Sigmoid colon (tissue), 7 donors: ENCODE results near the gene HPGD. TPM values are rescaled to one million over a fixed set of nuclear protein-coding genes. Genes with fewer than 3 reads are reported as not detected.

Experiments
- DNase-seq: peaks from one replicate; pipeline ENCODE4 v3.0.0-alpha.2; 2019
- H3K27ac ChIP-seq, 4 donors: fragments of 200-600 bp; sonication (generic); one replicate each; pipeline ENCODE4 v1.5.1; 2016 to 2019; ENCODE audit warnings: mild to moderate bottlenecking in 1 of 4
- H3K27me3 ChIP-seq, 3 donors: fragments of 200-600 bp; sonication (generic); one replicate each; pipeline ENCODE4 v1.5.1; 2019; ENCODE audit warnings: mild to moderate bottlenecking in 1 of 3
- H3K36me3 ChIP-seq, 4 donors: fragments of 200-600 bp; sonication (generic); one replicate each; pipeline ENCODE4 v1.5.1; 2016 to 2019
- H3K4me1 ChIP-seq, 4 donors: fragments of 200-600 bp; sonication (generic); one replicate each; pipeline ENCODE4 v1.5.1; 2017 to 2019
- H3K4me3 ChIP-seq, 4 donors: fragments of 200-600 bp; sonication (generic); one replicate each; pipeline ENCODE4 v1.5.1; 2017 to 2019; ENCODE audit warnings: mild to moderate bottlenecking in 2 of 4, moderate library complexity in 1 of 4
- H3K9me3 ChIP-seq, 4 donors: fragments of 200-600 bp in 3 of 4; sonication (generic) in 3 of 4; one replicate each; pipeline versions ENCODE4 v1.5.1 to v1.6.1; 2013 to 2019
- CTCF ChIP-seq, 4 experiments: fragments of 450-650 bp in 3 of 4; fragments of 200-600 bp in 1 of 4; IDR thresholded peaks; one replicate each; pipeline ENCODE4 v1.5.1; 2016 to 2019; ENCODE audit warnings: antibody characterized with exemption in 4 of 4, mild to moderate bottlenecking in 3 of 4, moderate library complexity in 2 of 4
- EP300 ChIP-seq, 4 donors: sonication (generic); formaldehyde crosslinking; IDR thresholded peaks; one replicate each; pipeline ENCODE4 v1.6.1; 2017; ENCODE audit warnings: antibody characterized with exemption in 4 of 4
- POLR2A ChIP-seq, 2 donors: fragments of 450-650 bp; IDR thresholded peaks; one replicate each; pipeline ENCODE4 v1.6.1; 2016; ENCODE audit warnings: antibody characterized with exemption in 2 of 2, mild to moderate bottlenecking in 2 of 2, moderate library complexity in 2 of 2
- POLR2AphosphoS5 ChIP-seq, 4 donors: sonication (generic); formaldehyde crosslinking; IDR thresholded peaks; one replicate each; pipeline ENCODE4 v1.6.1; 2017; ENCODE audit warnings: antibody characterized with exemption in 4 of 4
- WGBS, 2 donors: extraction: QIAGEN DNeasy Blood & Tissue Kit; methylation state at CpG; one replicate each; pipeline ENCODE4 v1.1.7; 2013; 5-methylcytosine and 5-hydroxymethylcytosine counted together
- intact Hi-C: fragments of 100-400 bp; cut with DNase I; formaldehyde crosslinking; loops from one replicate; pipeline ENCODE4 v1.15.1; 2023
- polyA plus RNA-seq, 3 donors: library from polyadenylated mRNA; stranded (reverse); fragments of 200-250 nt; gene quantifications; one replicate each; pipeline ENCODE4 v1.2.3, GENCODE V29; 2013
- total RNA-seq, 4 donors: library from RNA; depleted of rRNA; stranded (reverse); fragments of >200 nt; gene quantifications; one replicate each; pipeline ENCODE4 v1.1.0, GENCODE V29; 2016
- donor health status: healthy with polysubstance abuse.
- donor health status: Bipolar disorder and iron deficiency.
- donor health status: healthy.

Gene HPGD
- total and polyA plus RNA-seq, 7 donors: 71.9 to 659 (median 166) TPM

- 95 to 96% methylated on average over 2 of the region's 2 CpGs for WGBS, 2 donors
- TF ChIP-seq EP300 (IDR thresholded peaks at IDR 0.05) (no peak), POLR2A (IDR thresholded peaks at IDR 0.05) (no peak)
These were observed 43.1 kb downstream of the HPGD start for GRCh38 chr4:174479140-174479539.

GRCh38 chr4:174475528-174475927 lies 46.8 kb downstream of the HPGD start:
- whole genome bisulfite sequencing, 2 donors: 92 to 93% methylated on average over 3 of the region's 3 CpGs
- no peak overlapping the region for H3K4me3 ChIP-seq
- no peaks in the 10 kb centered on the region for H3K9me3 ChIP-seq
- intact Hi-C loops: no loop called here
- H3K4me1 ChIP-seq: no peaks in the 10 kb centered on the region
- DNase-seq: no peak
- H3K27me3 ChIP-seq: no peaks in the 10 kb centered on the region
- no peak for TF ChIP-seq POLR2AphosphoS5 (IDR thresholded peaks at IDR 0.05)
- no peak for TF ChIP-seq EP300 (IDR thresholded peaks at IDR 0.05)
- no peak for TF ChIP-seq POLR2A (IDR thresholded peaks at IDR 0.05)
- TF ChIP-seq CTCF (IDR thresholded peaks at IDR 0.05): no peak
- H3K27ac ChIP-seq: no peak overlapping the region
- H3K36me3 ChIP-seq: no peaks in the 10 kb centered on the region

More at GRCh38 chr4:174479140-174479539, 43.1 kb downstream of the HPGD start:
- Histone ChIP-seq H3K4me1 (no peaks in the 10 kb centered on the region), H3K36me3 (no peaks in the 10 kb centered on the region), H3K27me3 (no peaks in the 10 kb centered on the region), H3K27ac (no peak overlapping the region), H3K9me3 (no peaks in the 10 kb centered on the region), H3K4me3 (no peak overlapping the region)
- intact Hi-C loops: no loop called here
- no peak for DNase-seq

- DNase-seq: no peak
- no peaks in the 10 kb centered on the region for H3K36me3 ChIP-seq
- H3K4me3 ChIP-seq: no peak overlapping the region
- H3K9me3 ChIP-seq: no peaks in the 10 kb centered on the region
- H3K4me1 ChIP-seq: no peaks in the 10 kb centered on the region
- no peaks in the 10 kb centered on the region for H3K27me3 ChIP-seq
- intact Hi-C loops: no loop called here
- H3K27ac ChIP-seq: no peak overlapping the region
- no peak for TF ChIP-seq POLR2AphosphoS5 (IDR thresholded peaks at IDR 0.05)
- TF ChIP-seq CTCF (IDR thresholded peaks at IDR 0.05): no peak
- TF ChIP-seq EP300 (IDR thresholded peaks at IDR 0.05): no peak
- WGBS, 2 donors: 57 to 84% methylated on average over 8 of the region's 8 CpGs
These were observed 47.7 kb downstream of the HPGD start for GRCh38 chr4:174474457-174475075.

GRCh38 chr4:174467107-174467506 lies 55.2 kb downstream of the HPGD start:
- Histone ChIP-seq H3K27me3 (no peaks in the 10 kb centered on the region), H3K36me3 (no peaks in the 10 kb centered on the region), H3K27ac (no peak overlapping the region), H3K4me3 (no peak overlapping the region), H3K4me1 (peaks cover 0 to 2% (median under 1%) of the 10 kb centered on the region in 4 donors), H3K9me3 (peaks cover 0 to 7% (median 0%) of the 10 kb centered on the region in 4 donors)
- WGBS, 2 donors: 86% methylated on average over 3 of the region's 3 CpGs
- DNase-seq: no peak
- TF ChIP-seq EP300 (IDR thresholded peaks at IDR 0.05): no peak
- no peak for TF ChIP-seq CTCF (IDR thresholded peaks at IDR 0.05)
- no peak for TF ChIP-seq POLR2A (IDR thresholded peaks at IDR 0.05)
- TF ChIP-seq POLR2AphosphoS5 (IDR thresholded peaks at IDR 0.05): no peak
- intact Hi-C loops: no loop called here

- Histone ChIP-seq H3K27ac (no peak overlapping the region), H3K4me1 (peaks cover 0 to 19% (median 5%) of the 10 kb centered on the region in 4 donors), H3K9me3 (peaks cover 0 to 7% (median 0%) of the 10 kb centered on the region in 4 donors), H3K36me3 (no peaks in the 10 kb centered on the region), H3K4me3 (no peak overlapping the region), H3K27me3 (no peaks in the 10 kb centered on the region)
- WGBS, 2 donors: 80 to 91% methylated on average over 3 of the region's 3 CpGs
- TF ChIP-seq CTCF (IDR thresholded peaks at IDR 0.05) (no peak), POLR2A (IDR thresholded peaks at IDR 0.05) (no peak), EP300 (IDR thresholded peaks at IDR 0.05) (no peak), POLR2AphosphoS5 (IDR thresholded peaks at IDR 0.05) (no peak)
- intact Hi-C loops: no loop called here
- DNase-seq: no peak
These were observed 57.3 kb downstream of the HPGD start for GRCh38 chr4:174464949-174465348.
